ENCODE data around the gene DBH.

DNA sequence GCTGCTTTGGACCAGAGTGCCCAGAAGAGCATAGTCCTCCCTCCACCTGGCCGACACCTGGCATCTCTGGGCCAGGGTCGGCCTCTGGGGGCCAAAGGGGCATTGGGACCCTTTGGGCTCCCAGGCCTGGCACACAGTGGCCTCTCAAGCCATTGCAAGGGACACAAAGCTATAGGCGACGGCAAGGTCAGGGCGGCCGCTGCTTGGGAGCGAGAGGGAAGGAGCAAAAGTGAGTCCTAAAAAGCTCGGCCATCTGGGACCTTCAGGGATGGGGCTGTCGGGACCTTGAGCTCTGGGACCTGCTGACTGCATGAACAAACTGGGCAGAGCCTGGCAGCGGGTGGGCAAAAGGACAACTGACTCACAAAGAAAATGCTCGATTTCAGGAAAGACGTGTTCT, 13.9 kb downstream of the DBH start:
- TF ChIP-seq CTCF (IDR thresholded peaks at IDR 0.05; ENCODE audit: insufficient read depth, low read length, poor library complexity, severe bottlenecking) (no peak), EZH2phosphoT487 (conservative IDR thresholded peaks at IDR 0.05; ENCODE audit: low read length) (no peak)
